GM19463 (cell line): Measurements from ENCODE around the gene CALD1.

ENCODE experiments used
- ATAC-seq: cut with Tn5 transposase; IDR thresholded peaks from one replicate; pipeline ENCODE4 v1.9.1; 2021; ENCODE audit warnings: mild to moderate bottlenecking, moderate library complexity; ENCODE audit not compliant: unreplicated experiment

Gene CALD1

GRCh38 chr7:134993877-134994456, 214.5 kb downstream of the CALD1 start:
- no peak for ATAC-seq

DNA sequence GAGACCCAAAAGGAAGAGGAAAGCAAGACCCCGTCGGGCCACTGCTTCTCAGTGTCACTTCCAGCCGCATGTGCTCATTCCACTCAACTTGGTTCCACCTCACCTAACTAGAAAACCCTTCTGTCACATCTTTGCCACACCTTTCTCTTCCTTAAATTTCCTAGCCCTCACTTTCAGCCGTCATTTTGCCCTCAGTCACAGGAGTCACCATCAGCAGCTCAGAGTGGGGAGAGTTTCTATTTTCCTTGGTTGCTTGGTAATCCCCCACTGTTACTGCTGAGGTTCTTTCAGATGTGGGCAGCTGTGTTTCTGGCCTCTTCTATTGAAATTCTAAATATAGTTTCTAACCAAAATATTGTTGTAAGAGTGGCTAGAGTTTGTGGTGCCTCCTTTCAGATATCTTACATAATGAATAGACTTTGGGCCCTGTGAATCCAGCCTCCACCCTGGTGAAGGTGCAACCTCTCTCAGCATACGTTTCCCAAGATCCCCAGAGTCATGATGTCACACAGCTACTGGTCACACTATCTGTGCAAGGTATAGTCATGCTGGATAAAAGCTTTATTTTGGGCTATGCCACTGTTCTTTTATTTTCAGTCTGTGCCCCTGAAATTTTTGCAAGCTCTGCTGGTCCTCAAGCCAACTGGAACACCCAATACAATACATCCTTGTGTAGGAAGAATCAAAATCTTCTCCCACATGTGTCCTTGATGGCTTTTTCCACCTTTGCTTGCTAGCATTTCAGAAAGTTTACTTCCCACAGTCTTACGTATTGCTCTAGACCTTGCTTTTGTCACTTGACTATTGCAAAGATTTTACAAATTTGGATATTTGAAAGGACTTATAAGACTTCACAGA, 216.0 kb downstream of the CALD1 start:
- peak; percentile 46 for ATAC-seq

- peak; percentile 41 for ATAC-seq
These were observed 216.7 kb downstream of the CALD1 start for GRCh38 chr7:134996097-134996550.

DNA sequence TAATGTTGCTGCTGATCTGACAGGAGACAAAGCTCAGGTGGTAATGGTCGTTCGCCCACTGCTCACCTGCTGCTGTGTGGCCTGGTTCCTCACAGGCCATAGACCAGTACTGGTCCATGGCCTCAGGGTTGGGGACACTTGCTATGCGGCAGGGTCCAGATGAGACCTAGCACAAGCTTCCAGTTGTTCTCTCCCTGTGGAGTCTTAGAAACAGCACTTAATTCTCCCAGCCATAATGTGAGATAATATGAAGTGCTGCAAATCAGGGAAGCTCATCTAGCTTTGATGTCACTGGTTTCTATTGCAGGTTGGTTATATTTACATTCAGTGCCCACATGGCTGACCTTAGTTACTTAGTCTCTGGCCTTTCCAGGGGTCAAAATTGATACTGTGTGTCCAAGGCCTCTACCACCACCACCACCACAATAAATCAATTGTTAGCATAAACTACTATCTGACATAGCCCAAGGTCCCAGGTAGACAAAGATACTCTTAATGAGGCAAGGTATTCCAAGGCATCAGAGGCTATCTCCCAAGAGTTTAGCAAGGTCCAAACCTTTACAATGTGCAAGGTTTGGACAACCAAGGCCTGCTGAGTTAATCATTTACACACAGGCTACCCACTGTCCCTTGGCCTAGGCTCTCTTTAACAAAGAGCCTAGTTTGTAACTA, 217.9 kb downstream of the CALD1 start:
- no peak for ATAC-seq

DNA sequence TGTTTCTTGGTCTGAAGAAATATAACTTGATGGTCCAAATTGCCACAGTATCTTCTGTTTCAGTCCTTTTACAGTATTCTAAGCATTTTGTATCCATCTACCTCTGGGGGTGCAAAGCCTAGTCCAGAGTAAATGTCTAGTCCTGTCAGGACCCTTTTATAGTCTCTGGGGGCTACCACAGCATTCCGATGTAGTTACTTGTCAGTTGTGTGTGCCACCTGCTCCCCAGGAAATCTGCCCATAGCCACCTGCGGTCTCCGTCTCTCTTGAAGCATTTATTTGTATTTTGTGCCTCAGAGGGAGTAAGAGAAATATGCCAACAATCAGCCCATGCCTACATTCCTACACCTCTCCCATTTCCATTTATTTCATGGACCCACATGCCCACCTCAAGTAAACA, 219.7 kb downstream of the CALD1 start:
- ATAC-seq: no peak

DNA sequence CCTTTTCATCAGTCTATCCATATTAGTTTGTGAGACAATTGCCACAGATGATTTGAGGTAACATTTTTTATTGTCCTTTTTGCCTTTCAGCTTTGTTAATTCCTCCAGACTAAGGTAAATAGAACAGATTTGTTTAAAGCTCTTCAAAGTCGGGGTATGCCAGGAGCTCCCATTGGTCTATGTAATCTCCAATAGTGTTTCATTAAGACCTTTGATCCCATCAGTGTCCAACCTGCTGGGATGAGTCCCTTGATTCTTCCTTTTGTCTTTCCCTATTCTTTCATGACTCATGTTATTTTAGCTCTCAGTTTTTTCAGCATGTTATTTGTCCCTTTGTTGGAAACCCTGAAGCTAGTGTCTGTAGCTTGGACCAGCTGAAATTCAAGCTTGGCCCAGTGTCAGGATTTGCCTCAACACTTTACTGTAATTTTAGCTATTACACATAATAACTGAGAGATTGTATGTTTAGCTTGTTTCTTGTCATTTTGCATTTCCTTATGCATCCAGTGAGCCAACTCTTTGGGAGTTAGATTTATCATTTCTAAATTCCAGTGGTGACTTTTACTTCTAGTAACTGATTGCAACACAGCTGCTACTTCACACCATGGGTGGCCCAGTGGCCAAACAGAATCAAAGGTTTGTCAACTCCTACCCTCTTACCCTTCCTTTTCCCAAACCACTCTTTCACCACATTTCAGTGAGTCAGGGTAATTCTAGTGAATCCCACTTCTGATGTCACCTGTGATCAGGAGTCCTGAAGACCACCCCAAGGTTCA, 222.1 kb downstream of the CALD1 start:
- ATAC-seq: no peak

GRCh38 chr7:135012229-135012628, 232.8 kb downstream of the CALD1 start:
- no peak for ATAC-seq
